Cerebellar cortex (tissue), 1 donor: Measurements from ENCODE around the gene PRSS38.

Experiments
- DNase-seq: peaks from one replicate; pipeline ENCODE4 v3.0.0-alpha.2; 2015; ENCODE audit warnings: low spot score

Gene PRSS38

DNA sequence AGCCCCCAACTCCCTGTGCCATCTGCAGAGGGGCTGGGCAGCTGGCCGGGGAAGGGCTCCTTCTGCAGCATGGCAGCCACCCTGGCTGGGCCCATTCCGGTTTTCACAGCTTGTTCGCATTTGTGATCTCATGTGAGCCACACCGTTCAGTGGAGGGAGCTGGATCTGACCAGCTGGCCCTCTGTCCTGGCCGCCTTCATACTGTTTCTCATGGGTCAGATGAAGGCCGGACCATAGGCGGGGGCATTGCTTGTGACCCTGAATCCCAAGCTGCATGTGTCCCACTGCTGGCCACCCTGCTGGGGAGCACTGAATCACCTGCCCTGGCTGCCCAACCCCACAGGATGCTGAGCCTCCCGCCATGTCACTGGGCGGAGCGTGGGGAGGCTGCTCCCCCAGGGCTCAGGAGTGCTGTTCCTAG, 36.4 kb upstream of the PRSS38 start:
- DNase-seq: no peak

DNA sequence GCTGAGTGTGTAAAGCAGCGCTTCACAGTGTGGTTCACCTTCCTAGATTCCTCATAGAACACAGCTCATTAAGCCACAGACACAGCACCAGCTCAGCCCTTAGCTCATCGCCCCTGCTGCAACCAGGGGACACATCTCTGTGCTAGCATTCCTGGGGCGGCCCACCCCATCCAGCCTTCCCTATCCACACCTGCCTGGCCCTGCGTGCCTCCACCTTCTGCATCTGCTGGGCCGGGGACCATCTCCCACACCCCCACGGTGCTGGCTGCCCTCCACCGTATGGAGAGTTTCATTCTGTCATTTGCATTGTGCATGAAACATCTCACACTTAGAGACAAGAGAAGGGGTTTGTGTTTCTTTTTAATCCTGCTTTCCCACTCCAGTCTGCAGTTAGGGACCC, 35.8 kb upstream of the PRSS38 start:
- DNase-seq: no peak

- DNase-seq: peak; percentile 63
Measured at GRCh38 chr1:227780101-227781044, 35.1 kb upstream of the PRSS38 start.

DNA sequence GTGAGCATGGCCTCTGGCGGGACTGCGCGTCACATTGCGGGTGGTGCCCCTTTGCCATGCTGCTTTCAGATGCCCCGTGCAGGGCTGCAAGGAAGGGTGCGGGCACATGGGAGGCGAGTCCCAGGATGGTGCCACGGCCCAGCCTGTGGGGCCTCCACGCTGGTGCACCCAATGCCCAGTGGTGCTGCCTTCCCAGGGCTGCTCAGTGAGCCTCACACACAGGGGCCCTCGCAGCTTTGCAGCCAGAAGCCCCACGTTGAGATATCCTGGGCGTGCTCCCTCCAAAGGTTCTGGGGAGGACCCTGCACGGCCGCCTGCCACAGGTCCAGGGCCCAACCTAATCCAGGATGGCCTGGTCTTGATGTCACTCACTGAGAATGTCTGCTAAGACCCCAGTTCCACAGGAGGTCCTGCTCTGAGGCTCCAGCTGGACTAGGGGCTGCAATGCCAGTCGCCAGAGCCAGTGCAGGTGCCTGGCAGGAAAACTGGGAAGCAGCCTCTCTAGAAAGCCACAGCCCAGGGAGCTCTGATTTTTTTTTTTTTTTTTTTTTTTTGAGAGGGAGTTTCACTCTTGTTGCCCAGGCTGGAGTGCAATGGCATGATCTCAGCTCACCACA, 34.1 kb upstream of the PRSS38 start:
- no peak for DNase-seq

GRCh38 chr1:227782226-227782625, 33.2 kb upstream of the PRSS38 start:
- no peak for DNase-seq

DNA sequence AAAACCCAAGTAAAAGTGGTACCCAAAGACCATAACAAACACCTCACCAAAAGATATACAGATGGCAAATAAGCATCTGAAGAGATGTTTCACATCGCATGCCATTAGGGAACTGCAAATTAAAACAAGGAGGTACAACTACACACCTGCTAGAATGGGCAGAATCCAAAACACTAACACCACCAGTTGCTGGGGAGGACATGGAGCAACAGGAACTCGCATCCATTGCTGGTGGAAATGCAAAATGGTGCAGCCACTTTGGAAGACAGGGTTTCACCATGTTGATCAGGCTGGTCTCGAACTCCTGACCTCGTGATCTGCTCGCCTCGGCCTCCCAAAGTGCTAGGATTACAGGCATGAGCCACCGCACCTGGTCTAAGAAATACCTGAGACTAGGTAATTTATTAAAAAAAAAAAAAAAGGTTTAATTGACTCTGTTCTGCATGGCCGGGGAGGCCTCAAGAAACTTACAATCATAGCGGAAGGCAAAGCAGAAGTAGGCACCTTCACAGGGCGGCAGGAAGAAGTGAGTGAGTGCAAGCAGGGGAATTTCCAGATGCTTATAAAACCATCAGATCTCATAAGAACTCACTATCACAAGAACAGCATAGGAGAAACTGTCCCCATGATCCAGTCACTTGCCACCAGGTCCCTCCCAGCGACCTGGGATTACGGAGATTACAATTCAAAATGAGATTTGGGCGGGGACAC, 30.2 kb upstream of the PRSS38 start:
- DNase-seq: no peak

DNA sequence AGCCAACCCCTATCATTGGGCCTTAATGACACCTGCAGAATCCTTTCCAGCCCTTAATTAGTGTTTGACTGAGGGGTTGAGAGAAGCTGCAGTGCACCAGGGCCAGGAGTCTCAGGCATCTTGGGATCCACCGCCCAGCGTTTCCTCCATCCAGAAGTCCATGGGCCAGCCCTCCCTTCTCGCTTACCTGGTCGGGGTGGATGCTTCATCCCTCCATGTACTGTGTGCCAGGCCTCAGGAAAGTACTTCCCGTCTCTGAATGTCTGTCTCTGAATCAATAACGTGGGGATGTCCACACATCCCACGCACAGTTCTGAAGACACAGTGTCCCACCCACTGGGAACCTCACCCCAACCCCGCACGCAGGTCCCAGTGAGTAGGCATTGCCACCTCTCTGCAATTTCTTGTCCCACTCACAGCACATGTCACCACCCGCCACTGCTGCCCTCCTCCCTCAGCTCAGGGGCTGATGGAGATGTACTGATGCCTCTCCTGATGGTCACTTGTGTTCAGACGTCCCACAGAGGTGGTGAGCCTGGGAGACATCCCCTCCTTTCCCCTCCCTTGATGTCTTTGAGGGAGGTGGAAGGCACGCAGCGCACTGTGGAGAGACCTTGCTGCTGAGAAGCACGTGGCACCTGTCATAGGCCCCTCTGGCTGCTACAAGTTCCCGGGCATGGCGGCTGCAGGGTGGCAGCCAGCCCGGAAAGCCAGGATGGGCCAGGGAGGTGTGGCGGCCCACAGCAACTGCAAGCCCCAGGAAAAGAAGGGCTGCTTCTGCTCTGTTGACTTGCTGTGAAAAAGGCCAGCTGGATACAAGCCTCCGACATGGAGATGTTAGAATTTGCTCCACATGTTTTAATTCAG, 29.4 kb upstream of the PRSS38 start:
- peak; percentile 33 for DNase-seq

DNA sequence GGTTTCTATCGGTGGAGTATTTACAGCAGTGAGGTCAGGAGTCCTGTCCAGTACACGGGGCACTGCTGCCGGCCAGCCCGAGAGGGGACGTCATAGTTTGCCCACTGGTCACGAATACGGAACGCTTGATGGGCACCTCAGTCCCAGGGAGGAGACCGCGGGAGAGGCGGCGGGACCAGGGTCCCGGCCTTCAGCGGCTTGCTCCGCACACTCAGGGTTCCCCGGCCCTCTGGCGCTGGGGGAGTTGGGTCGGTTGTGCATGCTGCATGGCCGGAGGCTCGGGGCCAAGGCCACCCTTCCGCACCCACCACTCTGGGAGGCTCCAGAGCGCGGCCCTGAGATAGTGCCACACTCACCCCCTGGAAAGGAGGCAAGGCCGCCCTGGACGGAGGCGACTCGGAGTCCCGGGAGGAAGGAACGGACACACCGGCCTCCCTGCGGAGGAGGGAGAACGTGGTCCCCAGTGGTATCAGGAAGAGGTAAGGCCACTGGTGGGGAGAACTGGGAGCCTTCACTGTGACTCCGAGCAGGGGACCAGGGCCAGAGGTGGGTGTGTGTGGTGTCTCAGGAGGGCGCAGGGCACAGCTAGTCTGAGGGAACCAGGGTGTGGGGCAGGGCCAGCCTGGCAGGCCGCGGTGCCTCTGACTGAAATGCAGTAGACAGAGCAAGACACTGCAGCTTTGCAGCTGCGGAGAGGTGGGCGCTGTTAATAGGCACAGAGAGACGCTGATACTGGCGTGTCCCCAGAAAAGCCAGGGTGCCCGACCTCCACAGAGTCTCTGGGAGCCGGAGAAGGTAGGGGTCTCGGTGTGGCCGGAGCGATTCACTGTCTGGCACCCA, 28.6 kb upstream of the PRSS38 start:
- peak; percentile 29 for DNase-seq

DNA sequence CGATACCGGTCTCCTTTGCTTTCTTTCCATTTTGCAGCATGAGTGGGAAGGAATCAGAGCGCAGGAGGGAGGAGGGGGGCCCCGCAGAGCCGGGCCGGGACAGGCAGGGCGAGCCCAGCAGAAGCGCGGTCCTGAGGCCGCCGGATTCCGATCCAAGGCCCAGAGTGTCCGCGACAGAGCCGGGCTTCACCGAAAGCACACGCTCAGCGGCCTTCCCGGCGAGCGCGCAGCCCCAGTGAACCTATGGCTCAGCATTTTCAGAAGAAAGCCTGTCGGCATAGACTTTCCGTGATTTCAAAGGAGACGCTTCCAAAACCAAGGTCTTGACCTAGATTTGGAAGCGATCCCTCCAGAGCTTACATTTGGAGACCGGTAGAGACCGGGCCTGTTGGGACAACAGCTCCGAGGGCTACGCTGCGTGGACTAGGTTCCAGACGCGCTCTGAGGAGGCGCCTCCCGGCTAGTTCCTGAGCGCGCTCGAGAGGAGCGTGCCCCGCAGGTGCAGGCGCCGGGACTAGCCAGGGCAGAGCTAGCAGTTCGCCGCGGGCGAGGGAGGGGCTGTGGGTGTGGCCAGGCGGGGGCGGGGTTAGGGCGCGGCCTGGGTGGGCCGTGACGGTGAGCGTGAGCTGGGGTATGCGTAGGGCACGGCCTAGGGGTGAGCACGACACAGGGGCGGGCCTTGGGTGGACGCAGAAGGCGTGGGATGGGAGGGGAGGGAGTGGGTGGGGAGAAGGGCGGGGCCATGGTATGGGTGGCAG, 27.8 kb upstream of the PRSS38 start:
- DNase-seq: peak; percentile 97

DNA sequence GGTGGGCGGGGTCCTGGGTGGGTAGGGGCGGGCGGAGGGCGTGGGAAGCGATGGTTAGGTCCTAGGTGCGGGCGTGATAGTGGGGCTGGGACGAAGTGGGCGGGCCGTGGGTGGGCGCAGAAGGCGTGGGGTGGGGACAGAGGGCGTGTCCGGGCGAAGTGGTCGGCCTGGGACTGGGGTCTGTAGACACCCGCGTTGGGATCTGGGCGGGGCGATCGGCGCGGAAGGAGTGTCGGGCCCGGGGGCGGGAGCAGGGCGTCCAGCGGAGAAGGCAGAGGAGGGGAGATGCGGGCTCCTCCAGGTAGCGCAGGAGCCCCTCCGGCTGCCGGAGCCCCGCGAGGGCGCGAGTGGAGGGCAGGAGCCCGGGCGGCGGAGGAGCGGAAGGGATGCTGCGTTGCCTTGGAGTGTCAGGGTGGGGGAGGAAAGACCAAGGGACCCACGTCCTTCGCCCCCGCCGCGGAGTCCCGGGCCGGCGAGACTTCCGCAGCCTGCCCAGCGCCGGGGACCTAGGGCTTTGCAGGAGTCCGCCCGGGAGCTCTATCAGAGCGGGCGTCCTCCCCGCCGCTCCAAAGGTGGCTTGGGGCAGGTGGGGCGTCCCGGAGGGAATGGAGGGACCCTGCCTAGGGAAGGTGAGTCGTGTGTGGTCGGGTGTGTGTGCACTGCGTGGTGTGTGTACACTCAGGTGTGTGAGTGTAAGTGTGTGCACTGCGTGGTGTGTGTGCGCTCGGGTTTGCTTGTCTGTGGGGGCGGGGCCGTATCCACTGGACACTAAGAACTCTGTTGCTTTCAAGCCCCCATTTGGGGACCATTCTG, 27.0 kb upstream of the PRSS38 start:
- DNase-seq: no peak

DNA sequence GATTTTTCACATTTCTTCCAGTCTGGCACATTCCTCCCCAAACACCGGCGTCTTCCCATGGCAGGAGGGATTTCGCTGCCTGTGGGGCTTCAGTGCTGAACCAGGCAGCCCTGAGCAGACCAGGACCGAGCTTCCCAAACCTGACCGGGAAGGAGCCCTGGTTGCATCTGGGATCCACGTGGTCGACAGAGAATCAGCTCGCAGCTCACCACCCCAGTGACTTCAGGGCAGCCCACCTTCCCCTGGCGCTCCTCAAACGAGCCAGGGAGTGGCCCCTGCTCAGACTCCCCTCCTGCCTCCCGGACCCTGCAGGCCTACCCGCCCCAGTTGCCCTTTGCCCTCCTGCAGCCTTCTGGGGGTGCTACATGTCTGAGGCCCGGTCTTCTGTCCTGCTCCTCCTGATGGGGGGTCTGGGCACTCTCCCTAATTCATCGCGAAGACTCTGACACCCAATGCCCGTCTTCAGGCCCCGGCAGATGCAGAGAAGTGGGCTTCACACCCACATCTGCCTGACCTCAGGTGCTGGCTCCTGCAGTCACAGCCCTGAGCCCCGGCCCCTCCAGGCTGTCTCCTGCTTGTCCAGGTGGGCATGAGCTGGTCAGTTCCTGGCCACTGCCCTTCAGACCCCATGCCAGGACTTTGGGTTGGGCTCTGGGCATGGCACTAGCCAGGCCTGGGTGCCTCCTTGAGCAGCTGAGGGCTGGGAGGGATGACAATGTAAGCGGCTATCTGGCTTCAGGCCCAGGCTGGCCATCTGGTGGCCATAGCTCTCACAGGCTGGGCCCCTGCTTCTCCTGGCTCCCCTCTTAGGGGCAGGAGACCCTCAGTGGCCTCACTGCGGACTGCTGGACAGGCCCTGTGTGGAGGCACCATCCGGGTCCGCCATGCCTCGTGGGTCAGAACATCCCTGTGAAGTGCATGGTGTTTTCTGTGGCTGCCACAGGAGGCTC, 26.1 kb upstream of the PRSS38 start:
- peak; percentile 82 for DNase-seq

DNA sequence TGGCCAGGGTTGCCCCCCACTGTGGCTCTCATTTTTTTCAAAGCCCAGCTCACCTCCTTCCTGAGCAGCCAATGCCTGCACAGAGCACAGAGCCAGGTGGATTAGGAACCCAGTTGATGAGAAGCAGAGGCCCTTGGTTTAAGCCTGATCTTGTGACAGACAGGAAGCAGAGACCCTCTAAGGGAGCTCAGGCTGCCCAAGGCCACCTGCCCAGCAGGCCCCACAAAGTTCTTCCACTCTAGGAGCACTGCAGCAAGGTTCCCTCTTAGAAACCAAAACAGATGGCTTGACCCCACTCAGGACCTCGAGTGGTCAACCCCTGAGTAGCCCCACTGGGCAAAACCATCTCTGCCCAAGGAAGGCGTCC, 25.5 kb upstream of the PRSS38 start:
- peak; percentile 74 for DNase-seq

GRCh38 chr1:227790868-227791267, 24.6 kb upstream of the PRSS38 start:
- no peak for DNase-seq

GRCh38 chr1:227791425-227792143, 23.9 kb upstream of the PRSS38 start:
- no peak for DNase-seq

- DNase-seq: no peak
Measured at GRCh38 chr1:227792216-227793078, 23.0 kb upstream of the PRSS38 start.
